OCI-LY7 (cell line): ENCODE measurements around the gene EOMES.

ENCODE experiments used
- CTCF ChIP-seq: fragments of 200-600 bp; sonication (generic); conservative IDR thresholded peaks from 2 replicates; pipeline ENCODE4 v1.5.1; 2014; ENCODE audit warnings: mild to moderate bottlenecking, antibody characterized with exemption, low read length, moderate library complexity, mixed read lengths
- EZH2phosphoT487 ChIP-seq: fragments of 200-600 bp; sonication (generic); IDR thresholded peaks from 2 replicates; pipeline ENCODE4 v1.6.1; 2018; ENCODE audit warnings: low read depth, borderline replicate concordance, mild to moderate bottlenecking, mixed run types, antibody characterized with exemption, low read length, moderate library complexity, mixed read lengths

GRCh38 chr3:27679691-27680090 lies 42.4 kb downstream of the EOMES start:
- TF ChIP-seq CTCF (no peak), EZH2phosphoT487 (no peak)
